HG02759 (cell line): ENCODE data around the gene ZCCHC3.
A peak's percentile ranks its signal among the peaks of the same experiment; 100 is the strongest.

Source experiments
- ATAC-seq: cut with Tn5 transposase; IDR thresholded peaks from one replicate; pipeline ENCODE4 v1.9.1; 2021; ENCODE audit warnings: mild to moderate bottlenecking, moderate library complexity; ENCODE audit not compliant: unreplicated experiment

ZCCHC3 gene

DNA sequence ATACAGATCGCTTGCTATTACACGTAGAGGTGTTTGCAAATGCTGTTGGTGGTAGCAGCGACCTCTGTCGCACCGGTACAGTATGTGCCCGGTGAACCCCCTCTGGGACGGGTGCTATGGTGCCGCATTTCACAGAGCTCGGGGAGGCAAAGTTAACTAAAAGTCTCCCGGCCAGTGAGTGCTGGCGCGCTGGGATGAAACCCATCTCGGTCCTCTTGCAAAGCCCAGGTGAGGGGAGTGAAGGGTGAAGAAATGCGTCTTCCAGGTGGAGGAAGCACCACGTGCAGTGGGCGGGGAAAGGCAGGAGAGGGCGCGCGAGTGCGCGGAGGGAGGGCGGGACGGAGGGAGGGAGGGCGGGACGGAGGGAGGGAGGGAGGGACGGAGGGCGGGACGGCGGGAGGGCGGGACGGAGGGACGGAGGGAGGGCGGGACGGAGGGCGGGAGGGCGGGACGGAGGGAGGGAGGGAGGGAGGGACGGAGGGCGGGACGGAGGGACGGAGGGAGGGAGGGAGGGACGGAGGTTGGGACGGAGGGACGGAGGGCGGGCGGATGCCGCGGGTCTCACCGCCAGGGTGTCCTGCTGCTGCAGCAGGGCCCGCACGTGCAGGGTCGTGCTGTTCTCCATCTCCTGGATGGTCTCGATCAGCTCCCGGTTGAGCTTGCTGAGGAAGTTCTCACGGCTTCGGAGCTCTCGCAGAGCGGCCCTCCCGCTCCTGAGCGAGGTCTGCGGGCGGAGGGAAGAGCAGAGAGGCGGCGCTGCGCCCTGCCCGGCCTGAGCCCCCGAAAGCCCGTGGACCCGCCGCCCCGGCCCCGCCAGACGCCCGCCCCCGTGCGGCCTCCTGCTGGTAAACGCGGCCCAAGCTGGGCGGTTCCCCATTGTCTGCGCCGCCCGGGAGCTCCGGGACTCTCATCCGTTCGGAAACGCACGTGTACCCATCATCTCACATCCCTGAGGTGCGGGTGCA is 18.5 kb upstream of the ZCCHC3 start:
- no peak for ATAC-seq

DNA sequence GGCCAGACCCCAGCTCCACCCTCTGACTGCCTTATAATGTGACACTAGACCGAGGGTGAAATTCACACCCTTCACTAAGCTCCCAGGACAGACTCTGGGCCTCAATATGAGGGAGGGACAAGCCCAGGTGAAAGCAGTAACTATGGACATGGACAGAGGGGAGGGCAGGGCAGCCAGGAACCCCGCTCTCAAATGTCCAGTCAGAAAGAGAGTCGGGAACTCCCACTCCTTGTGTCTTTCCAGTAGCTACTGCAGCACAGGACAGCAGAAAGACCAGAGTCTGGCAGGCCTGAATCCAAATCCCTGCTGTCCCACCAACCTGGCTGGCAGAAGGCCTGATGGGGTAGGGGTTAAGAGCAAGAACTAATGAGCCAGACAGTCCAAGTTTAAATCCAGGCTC is 13.2 kb upstream of the ZCCHC3 start:
- ATAC-seq, result no peak

DNA sequence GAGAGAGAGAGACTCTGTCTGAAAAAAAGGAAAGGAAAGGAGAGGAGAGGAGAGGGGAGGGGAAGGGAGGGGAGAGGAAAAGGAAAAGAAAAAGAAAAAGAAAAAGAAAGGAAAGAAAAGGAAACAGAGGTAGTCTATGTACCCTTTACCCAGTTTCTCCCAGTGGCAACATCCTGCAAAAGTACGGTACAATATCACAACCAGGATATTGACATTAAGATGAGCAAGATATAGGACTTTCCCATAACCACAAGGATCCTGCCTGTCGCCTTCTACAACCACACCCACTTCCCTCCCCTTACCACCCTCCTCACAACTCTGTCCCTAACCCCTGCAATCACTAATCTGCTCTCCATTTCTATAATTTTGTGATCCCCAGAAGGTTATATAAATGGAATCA is 10.9 kb upstream of the ZCCHC3 start:
- ATAC-seq, result no peak

DNA sequence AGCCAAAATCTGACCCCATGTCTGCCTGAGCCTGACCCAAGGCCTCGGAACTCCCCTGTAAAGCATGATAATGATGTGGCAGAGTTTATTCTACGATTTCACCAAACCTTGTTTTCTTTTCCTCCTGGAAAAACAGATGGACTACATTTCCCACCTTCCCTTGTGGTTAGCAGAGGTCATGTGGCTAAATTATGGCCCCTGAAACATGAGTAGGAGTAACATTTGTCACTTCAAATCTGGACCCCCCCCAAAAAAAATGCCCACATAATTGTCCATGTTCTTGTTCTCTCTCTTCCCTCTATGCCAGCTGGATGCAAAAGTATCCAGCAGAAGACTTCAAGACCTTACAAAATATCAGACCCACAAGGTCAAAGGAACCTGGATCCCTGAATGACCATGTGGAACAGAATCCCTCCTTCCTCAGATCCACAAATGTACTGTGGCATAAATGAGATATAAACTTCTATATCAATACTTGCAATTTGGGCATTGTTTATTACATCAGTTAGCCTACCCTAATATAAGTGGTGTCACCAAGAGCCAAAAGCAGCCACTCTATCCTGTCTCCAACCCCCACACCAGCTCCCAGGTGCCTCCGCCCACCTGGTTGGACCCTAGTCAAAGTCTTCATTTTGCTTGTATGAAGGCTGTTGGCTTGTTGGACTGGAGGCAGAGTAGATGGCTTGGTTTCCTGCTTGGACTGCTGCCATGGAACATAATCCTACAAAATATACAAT is 8.2 kb upstream of the ZCCHC3 start:
- no peak for ATAC-seq

DNA sequence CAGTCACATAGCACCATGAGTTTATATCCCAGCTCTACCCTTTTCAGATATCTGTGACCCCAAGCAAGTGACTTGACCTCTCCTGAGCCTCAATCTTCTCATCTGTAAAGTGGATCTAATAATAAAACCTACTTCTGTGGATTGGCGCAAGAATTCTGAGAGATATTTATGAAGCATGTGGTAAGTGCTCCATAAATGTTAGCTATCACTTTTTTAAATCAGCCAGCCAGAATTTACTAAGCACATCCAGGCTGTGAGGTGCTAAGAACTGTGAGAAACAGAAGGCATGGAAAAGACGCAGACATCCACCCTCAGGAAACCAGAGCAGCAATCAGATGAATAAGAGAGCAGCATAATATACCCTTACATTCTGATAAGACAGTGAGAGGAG is 7.7 kb upstream of the ZCCHC3 start:
- no peak for ATAC-seq

DNA sequence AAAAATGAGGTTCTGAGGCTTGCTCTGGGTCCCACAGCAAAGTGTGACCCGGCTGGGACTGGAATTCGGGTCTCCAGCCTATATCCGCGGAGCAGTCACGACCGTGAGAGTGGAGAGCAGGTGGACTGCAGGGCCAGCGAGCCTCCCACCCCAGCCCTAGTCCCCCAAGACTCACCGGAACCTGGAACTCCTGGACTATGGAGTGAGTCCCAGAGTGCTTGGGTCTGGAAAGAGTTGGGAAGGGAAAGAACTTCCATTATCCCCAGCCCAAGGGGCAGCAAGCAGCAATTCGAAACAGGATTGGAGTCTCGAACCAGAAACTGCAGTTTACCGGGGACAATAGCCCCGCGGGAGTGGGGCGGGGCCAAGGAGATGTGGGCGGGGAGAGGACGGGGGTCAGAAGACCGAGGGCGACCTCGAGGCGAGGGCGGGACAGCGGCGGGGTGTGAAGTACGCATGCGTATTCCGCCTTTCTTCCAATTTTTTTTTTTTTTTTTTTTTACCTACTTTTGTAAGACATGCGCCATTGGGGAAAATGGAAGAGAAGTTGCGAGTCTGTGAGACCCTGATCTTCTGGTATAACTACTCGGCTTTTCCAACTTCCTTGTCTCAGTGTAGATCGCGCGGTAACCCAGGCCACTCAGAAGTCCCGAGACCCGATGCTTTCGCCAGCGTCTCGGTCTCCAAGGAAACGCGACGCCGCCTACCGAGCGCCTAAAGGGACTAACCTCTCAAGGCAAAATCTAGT is 7.1 kb upstream of the ZCCHC3 start, which contains the start of gene C20orf96:
Gene C20orf96 (minus strand): TSS at position 667 of the 748 bp plus-strand sequence. CDS start 140 bp downstream, at position 527.
- ATAC-seq, result peak; percentile 91

DNA sequence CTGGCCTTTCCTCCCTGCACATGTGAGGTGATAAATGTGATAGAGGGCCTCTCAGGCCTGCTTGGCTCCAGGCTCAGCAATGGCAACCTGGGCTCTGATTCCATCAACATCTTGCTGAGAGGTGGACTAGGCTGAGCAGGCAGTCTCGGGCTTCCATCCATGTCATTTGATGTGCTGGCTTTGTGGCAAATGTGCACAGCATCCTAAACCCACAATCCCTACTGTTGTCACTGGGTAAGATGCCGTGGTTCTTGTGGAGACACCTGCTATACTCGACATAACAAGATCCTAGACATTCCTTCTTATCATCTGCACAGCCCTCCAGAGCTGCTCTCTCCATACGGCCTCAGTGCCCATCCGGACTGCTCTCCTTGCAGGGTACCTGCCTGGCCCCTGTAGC is 2.8 kb upstream of the ZCCHC3 start:
- no peak for ATAC-seq

DNA sequence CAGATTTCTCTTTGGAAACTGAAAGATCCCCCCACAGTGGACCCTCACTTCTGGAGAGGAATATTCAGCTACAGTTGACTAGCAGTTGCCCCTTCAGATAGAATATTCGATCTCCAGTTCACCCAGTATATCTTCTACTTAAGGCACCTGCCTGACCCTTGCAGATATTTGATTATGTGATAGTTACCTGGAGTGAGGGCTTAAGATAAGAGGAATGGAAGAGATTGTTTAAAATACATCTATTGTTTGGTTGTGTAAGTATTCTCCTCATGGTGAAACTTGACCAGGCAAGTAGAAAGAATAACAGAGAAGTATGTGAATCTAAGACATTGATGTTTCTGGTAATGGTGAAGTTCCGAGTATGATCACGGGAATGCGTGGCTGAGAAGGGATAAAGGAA is 1.6 kb upstream of the ZCCHC3 start:
- no peak for ATAC-seq

DNA sequence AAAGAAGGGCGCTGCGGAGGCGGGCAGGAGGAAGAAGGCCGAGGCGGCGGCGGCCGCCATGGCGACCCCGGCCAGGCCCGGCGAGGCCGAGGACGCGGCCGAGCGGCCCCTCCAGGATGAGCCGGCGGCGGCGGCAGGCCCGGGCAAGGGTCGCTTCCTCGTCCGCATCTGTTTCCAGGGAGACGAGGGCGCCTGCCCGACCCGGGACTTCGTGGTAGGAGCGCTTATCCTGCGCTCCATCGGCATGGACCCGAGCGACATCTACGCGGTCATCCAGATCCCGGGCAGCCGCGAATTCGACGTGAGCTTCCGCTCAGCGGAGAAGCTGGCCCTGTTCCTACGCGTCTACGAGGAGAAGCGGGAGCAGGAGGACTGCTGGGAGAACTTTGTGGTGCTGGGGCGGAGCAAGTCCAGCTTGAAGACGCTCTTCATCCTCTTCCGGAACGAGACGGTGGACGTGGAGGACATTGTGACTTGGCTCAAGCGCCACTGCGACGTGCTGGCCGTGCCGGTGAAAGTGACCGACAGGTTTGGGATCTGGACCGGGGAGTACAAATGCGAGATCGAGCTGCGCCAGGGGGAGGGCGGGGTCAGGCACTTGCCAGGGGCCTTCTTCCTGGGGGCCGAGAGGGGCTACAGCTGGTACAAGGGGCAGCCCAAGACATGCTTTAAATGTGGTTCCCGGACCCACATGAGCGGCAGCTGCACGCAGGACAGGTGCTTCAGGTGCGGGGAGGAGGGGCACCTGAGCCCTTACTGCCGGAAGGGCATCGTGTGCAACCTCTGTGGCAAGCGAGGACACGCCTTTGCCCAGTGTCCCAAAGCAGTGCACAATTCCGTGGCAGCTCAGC is 780 bp downstream of the ZCCHC3 start:
- peak; percentile 27 for ATAC-seq

DNA sequence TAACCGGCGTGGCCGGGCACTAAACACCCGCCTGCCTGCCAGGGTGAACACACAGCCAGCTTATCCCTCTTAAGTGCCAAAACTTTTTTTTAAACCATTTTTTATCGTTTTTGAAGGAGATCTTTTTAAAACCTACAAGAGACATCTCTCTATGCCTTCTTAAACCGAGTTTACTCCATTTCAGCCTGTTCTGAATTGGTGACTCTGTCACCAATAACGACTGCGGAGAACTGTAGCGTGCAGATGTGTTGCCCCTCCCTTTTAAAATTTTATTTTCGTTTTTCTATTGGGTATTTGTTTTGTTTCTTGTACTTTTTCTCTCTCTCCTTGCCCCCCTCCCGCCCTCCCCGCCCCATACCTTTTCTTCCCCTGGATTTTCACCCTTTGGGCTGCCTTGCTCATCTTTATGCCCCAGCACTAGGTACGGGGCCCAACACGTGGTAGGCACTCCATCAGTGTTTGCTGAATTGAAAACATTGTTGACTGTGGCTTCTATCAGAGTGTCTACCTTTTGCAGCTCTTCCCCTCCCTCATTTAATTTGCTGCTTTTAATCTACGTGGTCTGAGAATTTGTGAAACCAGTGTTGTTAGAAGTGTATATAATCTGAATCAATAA is 1.5 kb downstream of the ZCCHC3 start:
- no peak for ATAC-seq

DNA sequence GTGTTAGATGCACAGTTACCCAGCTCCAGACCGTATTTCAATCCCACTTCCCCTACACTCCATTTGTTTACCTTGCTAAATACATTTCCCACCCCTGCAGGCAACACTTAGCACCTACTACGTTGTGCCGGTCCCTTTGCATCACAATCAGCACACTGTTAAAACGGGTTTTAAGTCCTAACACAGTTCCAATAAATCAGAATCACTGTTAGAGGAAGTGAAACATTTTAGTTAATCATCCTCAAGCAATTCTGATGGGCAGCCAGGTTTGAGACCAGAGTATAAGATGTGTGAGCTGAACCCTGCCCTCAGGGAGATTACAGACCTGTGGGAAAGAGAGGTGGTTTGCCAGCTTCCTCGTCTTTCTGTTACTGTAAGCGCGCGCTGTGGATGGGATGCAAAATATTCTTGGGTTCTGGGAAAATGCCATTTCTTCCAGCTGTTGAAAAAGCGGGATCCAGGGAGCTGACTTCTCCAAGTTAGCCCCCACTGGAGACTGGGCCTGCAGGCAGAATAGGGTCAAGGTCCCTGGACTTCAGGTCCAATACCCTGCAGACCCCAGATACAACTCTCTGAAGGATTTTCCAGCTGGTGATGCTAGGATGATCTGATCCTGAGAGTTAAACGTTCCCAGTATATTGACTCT is 3.1 kb downstream of the ZCCHC3 start:
- no peak for ATAC-seq

DNA sequence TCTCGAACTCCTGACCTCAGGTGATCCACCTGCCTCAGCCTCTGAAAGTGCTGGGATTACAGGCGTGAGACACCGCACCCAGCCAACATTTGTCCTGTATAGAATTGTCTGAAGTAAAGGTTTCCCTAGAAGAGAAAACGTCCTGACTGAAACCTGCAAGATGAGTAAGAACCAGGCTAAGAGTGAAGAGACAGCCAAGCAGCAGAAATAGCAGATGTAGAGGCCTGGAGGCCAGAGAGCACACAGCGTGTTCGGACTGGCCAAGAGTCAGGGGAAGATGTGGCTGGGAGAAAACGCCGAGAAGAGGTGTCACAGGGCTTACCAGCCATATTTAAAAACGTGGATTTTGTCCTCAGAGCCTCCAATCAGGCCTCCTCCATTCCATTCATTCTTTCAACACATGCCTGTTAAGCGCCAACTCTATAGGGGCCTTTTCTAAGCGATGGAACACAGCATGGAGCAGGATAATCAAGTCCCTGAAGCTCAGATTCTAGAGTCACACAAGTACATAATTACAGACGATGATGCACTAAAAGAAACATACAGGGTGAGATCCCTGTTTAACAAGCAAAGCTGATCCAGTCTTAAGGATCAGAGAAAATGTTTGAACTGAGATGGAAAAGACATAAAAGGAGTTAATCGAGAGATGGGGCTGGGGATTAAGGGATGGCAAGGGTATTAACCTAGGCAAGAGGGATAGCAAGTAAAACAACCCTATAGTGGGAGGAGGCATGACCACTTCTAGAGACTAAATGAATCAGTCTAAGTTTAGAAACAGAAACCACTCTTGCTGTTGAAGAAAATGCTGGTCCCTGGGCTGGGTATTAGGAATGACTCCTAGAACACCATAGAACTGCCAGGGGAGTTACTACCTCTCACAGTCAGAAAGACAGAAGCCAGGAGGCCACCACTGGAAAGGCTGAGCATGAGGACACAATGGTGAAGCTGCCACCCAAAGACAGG is 4.8 kb downstream of the ZCCHC3 start:
- ATAC-seq, result no peak

DNA sequence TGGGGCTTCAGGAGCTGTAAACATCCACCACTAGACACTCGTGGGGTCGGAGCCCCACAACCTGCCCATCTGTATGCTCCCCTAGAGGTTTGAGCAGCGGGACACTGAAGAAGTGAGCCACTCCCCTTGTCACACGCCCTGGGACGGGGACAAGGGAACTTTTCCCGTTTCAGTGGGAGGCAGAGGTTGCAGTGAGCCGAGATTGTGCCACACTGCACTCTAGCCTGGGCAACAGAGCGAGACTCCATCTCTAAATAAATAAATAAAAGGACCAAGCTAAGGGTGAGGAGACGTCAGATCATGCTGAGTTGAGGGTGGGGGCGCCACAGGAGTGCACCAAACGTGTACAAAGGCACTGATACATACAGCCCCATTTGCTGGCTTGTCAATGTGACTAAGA is 8.4 kb downstream of the ZCCHC3 start:
- no peak for ATAC-seq

DNA sequence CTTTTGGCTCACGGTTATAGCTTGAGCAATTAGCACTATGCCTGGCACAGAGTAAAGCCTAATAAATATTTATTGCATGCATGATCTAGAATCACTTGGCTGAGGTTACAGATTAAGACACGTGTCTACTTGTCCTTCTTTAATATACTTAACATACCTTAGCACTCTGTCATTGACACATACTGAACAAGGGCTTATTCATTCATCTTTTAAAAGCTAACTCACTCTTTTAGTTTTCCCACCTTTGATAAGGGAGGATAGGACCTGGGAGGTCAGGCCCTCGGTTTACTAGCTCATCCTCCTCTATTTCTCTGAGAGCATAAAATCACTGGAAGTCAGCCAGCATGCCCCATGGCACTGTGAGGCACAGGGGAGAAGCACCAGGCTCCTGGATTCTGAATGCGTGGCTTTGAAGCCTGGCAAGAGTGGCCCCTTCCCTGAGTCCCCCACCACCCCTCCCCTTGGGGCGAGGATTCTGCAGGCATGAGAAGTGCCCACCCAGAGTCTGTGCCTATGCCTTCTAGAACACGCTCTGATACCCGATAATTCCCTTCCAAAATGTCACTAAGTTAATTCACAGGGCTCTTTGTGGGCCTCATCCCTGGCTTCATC is 11.2 kb downstream of the ZCCHC3 start:
- ATAC-seq, result no peak

DNA sequence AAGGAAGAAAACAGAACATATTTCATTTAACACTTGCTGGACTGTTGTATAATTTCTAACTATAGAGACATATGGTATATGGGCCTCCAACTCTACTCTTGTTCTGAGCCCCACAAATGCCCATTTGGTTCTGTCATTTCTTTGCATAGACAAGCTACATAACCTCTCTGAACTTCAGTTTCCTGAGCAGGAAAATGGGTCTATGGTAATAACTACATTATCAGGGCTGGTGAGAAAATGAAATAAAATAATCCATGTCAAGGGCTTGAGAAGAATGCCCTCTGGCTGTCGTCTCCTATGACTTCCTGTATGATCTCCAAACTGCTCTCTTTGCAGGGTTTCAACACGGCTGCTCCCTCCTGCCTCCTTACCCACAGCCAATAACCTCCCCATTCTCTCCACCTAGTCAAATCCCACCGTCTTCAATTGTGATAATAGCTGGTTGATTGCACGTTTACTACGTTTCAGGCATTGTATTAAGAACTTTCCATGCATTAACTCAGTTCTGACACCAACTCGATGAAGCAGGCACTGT is 12.0 kb downstream of the ZCCHC3 start:
- ATAC-seq, result no peak

DNA sequence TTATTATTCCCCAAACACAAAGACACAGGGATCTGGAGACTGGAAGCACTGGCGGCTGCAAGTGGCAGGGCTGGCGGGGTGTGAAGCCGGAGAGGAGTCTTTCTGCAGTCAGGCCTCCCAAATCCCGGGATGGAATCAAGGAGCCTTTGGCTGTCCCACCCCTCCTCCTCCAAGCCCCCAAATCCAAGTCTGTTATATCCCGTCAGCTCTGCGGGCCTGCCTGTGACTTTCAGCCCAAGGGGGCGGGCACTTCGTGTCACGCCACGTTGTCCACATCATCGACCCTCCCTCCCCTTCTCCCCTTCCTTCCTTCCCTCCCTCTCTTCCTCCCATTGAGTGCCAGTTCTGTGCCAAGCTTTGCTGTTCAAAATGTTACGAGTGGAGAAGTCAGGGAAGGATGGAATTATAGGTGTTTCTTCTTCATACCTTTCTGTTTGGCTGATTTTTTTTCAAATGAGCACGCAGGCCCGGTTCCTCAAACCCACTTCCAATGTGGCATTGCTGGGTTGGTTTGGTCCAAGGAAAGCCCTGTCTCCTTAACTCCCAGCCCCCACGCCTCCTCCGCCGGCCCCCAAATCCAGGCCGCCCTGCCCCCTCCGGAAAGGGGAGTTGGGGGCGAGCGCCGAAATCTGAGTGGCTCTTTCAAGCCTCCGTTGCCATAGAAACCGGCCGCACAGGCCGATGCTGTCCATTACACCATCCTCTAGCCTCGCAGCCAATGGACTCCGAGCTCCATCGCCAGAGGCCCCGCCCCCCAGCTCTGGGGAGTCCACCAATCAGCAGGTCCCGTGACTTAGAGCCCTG is 12.7 kb downstream of the ZCCHC3 start:
- peak; percentile 100 for ATAC-seq

DNA sequence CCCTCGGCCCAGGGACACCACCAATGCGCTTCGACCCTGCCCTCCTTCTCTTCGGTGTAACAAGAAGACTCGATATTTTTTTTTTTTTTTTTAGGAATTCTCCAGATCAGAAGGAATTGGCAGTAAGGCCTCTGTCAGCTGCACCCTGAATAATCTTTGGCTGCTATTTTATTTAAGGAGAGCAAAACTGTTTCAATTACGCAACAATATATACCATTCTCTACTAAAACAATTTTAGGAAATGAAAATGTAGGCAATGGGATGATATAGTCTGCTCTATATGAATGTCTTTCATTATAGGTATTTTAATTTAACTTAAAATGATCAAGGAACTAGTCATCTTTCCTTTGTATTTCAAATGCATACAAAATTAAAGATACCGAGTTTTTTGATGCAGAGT is 13.3 kb downstream of the ZCCHC3 start:
- no peak for ATAC-seq
